Mesodermal cell (in vitro differentiated cells): ENCODE data around the gene POU1F1. TPM values are rescaled to one million over a fixed set of nuclear protein-coding genes. Genes with fewer than 3 reads are reported as not detected.
"Not testable (repeated sequence)": the region's sequence is repeated elsewhere in the genome, so short reads cannot be mapped to it uniquely, and the experiment has no call there.

ENCODE experiments used
- H3K27ac ChIP-seq: 2 replicates; pipeline ENCODE4 v1.7.0; 2013; ENCODE audit warnings: mild to moderate bottlenecking, low read depth, low read length, moderate library complexity; ENCODE audit not compliant: severe bottlenecking
- H3K36me3 ChIP-seq: 2 replicates; pipeline ENCODE4 v1.7.1; 2013; ENCODE audit warnings: mild to moderate bottlenecking, low read length, moderate library complexity; ENCODE audit not compliant: control insufficient read depth, insufficient read depth
- H3K4me1 ChIP-seq: one replicate; pipeline ENCODE4 v1.7.1; 2013; ENCODE audit warnings: mild to moderate bottlenecking, low read length; ENCODE audit not compliant: insufficient read depth, control insufficient read depth, poor library complexity, severe bottlenecking
- H3K4me3 ChIP-seq: 2 replicates; pipeline ENCODE4 v1.7.0; 2013; ENCODE audit warnings: low read length, control low read depth, mild to moderate bottlenecking; ENCODE audit not compliant: insufficient read depth, poor library complexity, severe bottlenecking; ENCODE audit errors: extremely low read depth
- H3K9me3 ChIP-seq: 2 replicates; pipeline ENCODE4 v1.7.1; 2013; ENCODE audit warnings: mild to moderate bottlenecking, low read length, moderate library complexity; ENCODE audit not compliant: control insufficient read depth
- WGBS, 2 experiments: methylation state at CpG; one replicate each; pipeline ENCODE4 v1.1.5; 2013; ENCODE audit warnings: missing lambda C conversion rate in 2 of 2; ENCODE audit not compliant: insufficient coverage in 2 of 2; 5-methylcytosine and 5-hydroxymethylcytosine counted together
- polyA plus RNA-seq, 2 experiments: library from polyadenylated mRNA; stranded (reverse); fragments of 50-300 nt; gene quantifications; one replicate each; pipeline ENCODE4 v1.2.3, GENCODE V29; 2013

Gene POU1F1, protein sequence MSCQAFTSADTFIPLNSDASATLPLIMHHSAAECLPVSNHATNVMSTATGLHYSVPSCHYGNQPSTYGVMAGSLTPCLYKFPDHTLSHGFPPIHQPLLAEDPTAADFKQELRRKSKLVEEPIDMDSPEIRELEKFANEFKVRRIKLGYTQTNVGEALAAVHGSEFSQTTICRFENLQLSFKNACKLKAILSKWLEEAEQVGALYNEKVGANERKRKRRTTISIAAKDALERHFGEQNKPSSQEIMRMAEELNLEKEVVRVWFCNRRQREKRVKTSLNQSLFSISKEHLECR
- not detected for polyA plus RNA-seq (2013, experiment 1 of 2)
- polyA plus RNA-seq (2013, experiment 2 of 2) = not detected

- H3K27ac ChIP-seq = no peak within 1 kb of the TSS
- 100% methylated on average over 1 of the region's 6 CpGs; no CpG with 5 or more reads in 1 of the 2 experiments for WGBS, 2 experiments
- H3K36me3 ChIP-seq = no peaks in the 10 kb centered on the region
- no peaks in the 10 kb centered on the region for H3K4me1 ChIP-seq
- H3K9me3 ChIP-seq = no peaks in the 10 kb centered on the region
- no peak within 1 kb of the TSS for H3K4me3 ChIP-seq
Measured at GRCh38 chr3:87276484-87276883, at the start of gene POU1F1. POU1F1 (minus strand) TSS chr3:87276584; CDS start chr3:87276462, 122 bp downstream.

DNA sequence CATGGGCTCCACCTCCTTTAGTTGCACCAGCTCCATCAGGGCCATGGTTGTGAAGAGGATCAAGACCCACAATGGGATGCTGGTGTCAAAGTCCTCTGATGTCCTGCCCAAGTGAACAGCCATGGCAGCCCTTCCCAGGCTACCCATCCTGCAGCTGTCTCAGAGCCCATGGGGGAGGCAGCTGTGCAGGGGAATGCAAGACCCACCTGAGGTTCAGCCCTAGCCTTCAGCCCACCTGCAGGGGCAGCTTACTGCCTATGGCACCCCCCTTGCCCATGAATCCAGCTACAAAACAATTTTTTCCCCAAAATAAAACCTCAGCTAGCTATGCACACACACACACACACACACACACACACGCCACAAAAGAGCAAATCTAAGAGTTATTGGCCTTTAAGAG is 48.2 kb upstream of the POU1F1 start:
- Histone ChIP-seq H3K4me1 (no peaks in the 10 kb centered on the region), H3K36me3 (no peaks in the 10 kb centered on the region), H3K27ac (no peak overlapping the region), H3K4me3 (no peak overlapping the region), H3K9me3 (no peaks in the 10 kb centered on the region)
- no CpG with 5 or more reads among the region's 1 CpG for WGBS, 2 experiments

- Histone ChIP-seq H3K36me3 (no peaks in the 10 kb centered on the region), H3K4me3 (no peak overlapping the region), H3K9me3 (no peaks in the 10 kb centered on the region), H3K27ac (no peak overlapping the region), H3K4me1 (no peaks in the 10 kb centered on the region)
- 76 to 89% methylated on average over 3 to 4 of the region's 7 CpGs for WGBS, 2 experiments
Measured at GRCh38 chr3:87320756-87321626, 44.6 kb upstream of the POU1F1 start.

GRCh38 chr3:87318617-87319021 is 42.2 kb upstream of the POU1F1 start:
- Histone ChIP-seq H3K4me1 (no peaks in the 10 kb centered on the region), H3K9me3 (no peaks in the 10 kb centered on the region), H3K4me3 (no peak overlapping the region), H3K36me3 (no peaks in the 10 kb centered on the region), H3K27ac (no peak overlapping the region)
- 100% methylated on average over 1 of the region's 2 CpGs; no CpG with 5 or more reads in 1 of the 2 experiments for WGBS, 2 experiments

DNA sequence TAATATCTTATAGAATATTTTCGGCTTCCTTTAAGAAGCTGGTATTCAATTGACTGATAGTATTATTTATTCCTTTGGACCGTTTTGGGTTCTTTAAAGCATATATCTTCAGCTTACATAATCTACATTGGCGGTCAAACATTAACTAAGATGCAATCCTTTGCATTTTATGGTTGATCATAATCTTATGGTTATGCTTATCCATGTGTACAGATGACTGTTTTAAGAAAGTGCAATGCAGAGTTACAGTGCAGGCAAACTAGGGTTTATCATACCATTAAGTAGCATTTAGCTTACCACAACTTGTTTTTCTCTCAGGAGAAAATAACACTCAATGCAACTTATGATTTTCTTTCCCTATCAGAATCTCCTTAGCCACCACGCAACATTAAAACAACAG is 41.4 kb upstream of the POU1F1 start:
- no peaks in the 10 kb centered on the region for H3K36me3 ChIP-seq
- H3K27ac ChIP-seq = no peak overlapping the region
- no peaks in the 10 kb centered on the region for H3K4me1 ChIP-seq
- no peaks in the 10 kb centered on the region for H3K9me3 ChIP-seq
- no CpG with 5 or more reads among the region's 4 CpGs for WGBS, 2 experiments
- no peak overlapping the region for H3K4me3 ChIP-seq

DNA sequence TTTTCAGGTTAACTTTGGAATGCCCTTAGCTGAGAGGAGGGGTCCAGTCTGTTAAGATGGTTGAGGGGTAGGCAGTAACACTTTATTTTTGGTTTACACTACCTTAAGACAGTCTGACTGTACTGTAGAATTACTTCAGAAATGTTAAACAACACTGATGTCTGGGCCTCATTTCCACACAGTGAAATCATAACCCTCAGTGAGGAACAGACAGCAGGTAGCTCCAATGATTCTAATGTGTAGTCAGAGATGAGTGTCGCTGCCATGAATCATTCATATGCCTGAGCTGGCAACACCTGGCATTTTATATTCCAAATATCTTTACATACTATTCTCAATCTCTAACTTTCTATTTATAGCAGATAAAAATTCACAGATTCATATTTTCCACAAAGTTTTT is 37.3 kb upstream of the POU1F1 start:
- Histone ChIP-seq H3K9me3 (no peaks in the 10 kb centered on the region), H3K36me3 (no peaks in the 10 kb centered on the region), H3K27ac (no peak overlapping the region), H3K4me1 (no peaks in the 10 kb centered on the region), H3K4me3 (no peak overlapping the region)
- no CpG with 5 or more reads among the region's 1 CpG for WGBS, 2 experiments

DNA sequence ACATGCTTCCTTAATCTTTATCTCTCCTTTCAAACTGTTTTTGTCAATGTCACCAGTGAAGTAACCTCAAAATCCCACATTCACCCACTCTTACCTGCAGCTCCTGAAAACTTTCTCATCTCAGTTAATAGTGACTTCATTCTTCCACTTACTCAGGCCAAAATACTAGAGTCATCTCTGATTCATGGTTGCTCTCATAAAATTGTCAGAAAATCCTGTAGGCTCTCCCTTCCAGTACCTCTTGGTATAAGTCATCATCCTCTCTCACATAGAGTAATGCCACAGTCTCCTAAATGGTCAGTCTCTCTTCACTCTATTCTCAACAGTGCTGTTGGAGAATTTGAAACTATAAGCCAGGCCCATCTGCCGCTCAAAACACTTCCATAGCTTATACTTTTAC is 34.9 kb upstream of the POU1F1 start:
- no peak overlapping the region for H3K27ac ChIP-seq
- no peaks in the 10 kb centered on the region for H3K4me1 ChIP-seq
- WGBS, 2 experiments = 33 to 100% methylated on average over 1 of the region's 1 CpG
- no peaks in the 10 kb centered on the region for H3K9me3 ChIP-seq
- no peak overlapping the region for H3K4me3 ChIP-seq
- H3K36me3 ChIP-seq = no peaks in the 10 kb centered on the region

- Histone ChIP-seq H3K27ac (no peak overlapping the region), H3K4me1 (no peaks in the 10 kb centered on the region), H3K4me3 (no peak overlapping the region), H3K36me3 (no peaks in the 10 kb centered on the region), H3K9me3 (no peaks in the 10 kb centered on the region)
- 0 to 100% methylated on average over 1 of the region's 3 CpGs for WGBS, 2 experiments
Measured at GRCh38 chr3:87309601-87310000, 33.2 kb upstream of the POU1F1 start.

DNA sequence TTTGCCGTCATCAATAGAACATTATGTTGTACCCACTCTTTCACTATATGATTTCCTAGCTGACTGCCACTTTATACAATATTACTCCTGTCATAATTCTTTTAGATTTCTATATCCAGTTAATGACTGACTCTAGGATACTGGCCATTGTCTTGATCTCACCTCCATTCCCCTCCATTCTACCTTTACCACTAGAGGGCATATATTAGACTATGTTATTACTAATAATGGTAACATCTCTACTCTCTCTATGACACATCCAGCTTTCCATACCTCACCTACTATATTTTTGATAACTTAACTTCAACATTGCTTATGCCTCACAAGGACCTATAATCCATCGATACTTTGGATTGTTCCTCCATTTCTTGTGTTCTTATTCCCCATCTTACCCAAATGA is 31.4 kb upstream of the POU1F1 start:
- Histone ChIP-seq H3K27ac (no peak overlapping the region), H3K9me3 (no peaks in the 10 kb centered on the region), H3K4me3 (no peak overlapping the region), H3K4me1 (no peaks in the 10 kb centered on the region), H3K36me3 (no peaks in the 10 kb centered on the region)
- 98 to 100% methylated on average over 1 to 2 of the region's 2 CpGs for WGBS, 2 experiments

DNA sequence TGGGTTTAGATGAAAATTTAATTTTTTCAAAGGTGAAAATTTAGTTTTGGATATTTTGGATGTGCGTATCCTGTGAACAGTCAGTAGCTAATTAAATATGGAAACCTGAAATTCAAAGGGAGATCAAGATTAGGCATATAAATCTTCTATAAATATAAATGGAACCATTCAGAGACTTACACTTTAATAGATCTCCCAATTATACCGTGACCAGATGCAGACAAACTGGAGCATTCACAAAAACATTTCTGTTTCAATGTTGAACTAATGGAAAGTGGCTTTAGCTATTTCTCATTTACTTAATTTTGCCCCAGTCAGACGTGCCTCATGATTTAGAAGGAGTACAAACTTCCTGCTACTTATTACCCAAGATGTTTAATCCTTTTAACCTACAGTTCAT is 29.1 kb upstream of the POU1F1 start:
- Histone ChIP-seq H3K27ac (no peak overlapping the region), H3K36me3 (no peaks in the 10 kb centered on the region), H3K9me3 (no peaks in the 10 kb centered on the region), H3K4me3 (no peak overlapping the region), H3K4me1 (no peaks in the 10 kb centered on the region)
- 100% methylated on average over 1 of the region's 3 CpGs; no CpG with 5 or more reads in 1 of the 2 experiments for WGBS, 2 experiments

- not testable (repeated sequence) for H3K4me3 ChIP-seq, H3K9me3 ChIP-seq, H3K36me3 ChIP-seq, H3K4me1 ChIP-seq, H3K27ac ChIP-seq
- WGBS, 2 experiments = no CpG with 5 or more reads among the region's 1 CpG
Measured at GRCh38 chr3:87305031-87305430, 28.6 kb upstream of the POU1F1 start.
